ENCODE results near the gene OTUB2.

Gene OTUB2

DNA sequence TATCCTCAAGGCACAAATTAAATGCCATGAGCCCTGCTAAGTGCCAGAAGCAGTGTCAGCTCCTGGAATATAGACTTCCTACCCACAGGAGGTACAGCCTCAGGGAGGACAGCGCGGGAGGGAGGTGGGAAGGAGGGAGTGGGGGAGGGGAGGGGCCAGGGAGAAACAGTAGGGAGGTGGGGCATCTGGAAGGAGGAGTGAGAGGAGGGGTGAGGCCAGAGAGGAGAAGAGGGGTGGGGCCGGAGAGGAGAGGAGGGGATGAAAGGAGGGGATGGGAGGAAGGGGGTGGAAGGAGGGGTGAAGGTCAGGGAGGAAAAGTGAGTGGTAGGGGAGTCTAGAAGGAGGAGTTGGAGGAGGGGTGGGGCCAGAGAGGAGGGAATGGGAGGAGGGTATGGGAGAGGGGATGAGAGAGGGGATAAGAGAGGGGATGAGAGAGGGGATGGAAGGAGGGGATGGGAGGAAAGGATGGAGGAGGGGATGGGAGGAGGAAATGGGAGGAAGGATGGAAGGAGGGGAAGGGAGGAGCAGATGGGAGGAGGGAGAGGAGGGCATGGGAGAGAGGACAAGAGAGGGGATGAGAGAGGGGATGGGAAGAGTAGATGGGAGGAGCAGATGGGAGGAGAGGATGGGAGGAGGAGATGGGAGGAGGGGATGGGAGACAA lies 38.2 kb upstream of the OTUB2 start:
- Histone ChIP-seq H3K27me3 (replicated peaks; ENCODE audit: insufficient read depth, low read length) (no peaks in the 10 kb centered on the region), H3K9ac (ENCODE audit: low read length) (no peak overlapping the region), H3K27ac (ENCODE audit: low read length) (no peak overlapping the region), H3K79me2 (ENCODE audit: low read length) (no peaks in the 10 kb centered on the region), H3K9me3 (replicated peaks; ENCODE audit: insufficient read depth, low read length) (no peaks in the 10 kb centered on the region), H3F3A (ENCODE audit: insufficient read depth, low read length) (no peaks in the 10 kb centered on the region), H3K4me2 (ENCODE audit: low read depth, low read length) (no peak overlapping the region), H3K4me1 (ENCODE audit: low read length) (no peaks in the 10 kb centered on the region), H4K20me1 (ENCODE audit: insufficient read depth, low read length) (no peaks in the 10 kb centered on the region), H3K36me3 (replicated peaks; ENCODE audit: insufficient read depth, low read length) (no peaks in the 10 kb centered on the region), H3K4me3 (ENCODE audit: low read length) (no peak overlapping the region), H2AFZ (ENCODE audit: low read length) (no peak overlapping the region), H3K9me2 (replicated peaks; ENCODE audit: insufficient read depth, low read length) (no peaks in the 10 kb centered on the region)
- TF ChIP-seq EZH2 (optimal IDR thresholded peaks at IDR 0.05; ENCODE audit: low read depth, low read length) (no peak), EZH2phosphoT487 (IDR thresholded peaks at IDR 0.05; ENCODE audit: low read length) (no peak)
- TF ChIP-seq, protein P1, sequence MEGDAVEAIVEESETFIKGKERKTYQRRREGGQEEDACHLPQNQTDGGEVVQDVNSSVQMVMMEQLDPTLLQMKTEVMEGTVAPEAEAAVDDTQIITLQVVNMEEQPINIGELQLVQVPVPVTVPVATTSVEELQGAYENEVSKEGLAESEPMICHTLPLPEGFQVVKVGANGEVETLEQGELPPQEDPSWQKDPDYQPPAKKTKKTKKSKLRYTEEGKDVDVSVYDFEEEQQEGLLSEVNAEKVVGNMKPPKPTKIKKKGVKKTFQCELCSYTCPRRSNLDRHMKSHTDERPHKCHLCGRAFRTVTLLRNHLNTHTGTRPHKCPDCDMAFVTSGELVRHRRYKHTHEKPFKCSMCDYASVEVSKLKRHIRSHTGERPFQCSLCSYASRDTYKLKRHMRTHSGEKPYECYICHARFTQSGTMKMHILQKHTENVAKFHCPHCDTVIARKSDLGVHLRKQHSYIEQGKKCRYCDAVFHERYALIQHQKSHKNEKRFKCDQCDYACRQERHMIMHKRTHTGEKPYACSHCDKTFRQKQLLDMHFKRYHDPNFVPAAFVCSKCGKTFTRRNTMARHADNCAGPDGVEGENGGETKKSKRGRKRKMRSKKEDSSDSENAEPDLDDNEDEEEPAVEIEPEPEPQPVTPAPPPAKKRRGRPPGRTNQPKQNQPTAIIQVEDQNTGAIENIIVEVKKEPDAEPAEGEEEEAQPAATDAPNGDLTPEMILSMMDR (IDR thresholded peaks at IDR 0.05; ENCODE audit: low read length): no peak
- DNase-seq: no peak

DNA sequence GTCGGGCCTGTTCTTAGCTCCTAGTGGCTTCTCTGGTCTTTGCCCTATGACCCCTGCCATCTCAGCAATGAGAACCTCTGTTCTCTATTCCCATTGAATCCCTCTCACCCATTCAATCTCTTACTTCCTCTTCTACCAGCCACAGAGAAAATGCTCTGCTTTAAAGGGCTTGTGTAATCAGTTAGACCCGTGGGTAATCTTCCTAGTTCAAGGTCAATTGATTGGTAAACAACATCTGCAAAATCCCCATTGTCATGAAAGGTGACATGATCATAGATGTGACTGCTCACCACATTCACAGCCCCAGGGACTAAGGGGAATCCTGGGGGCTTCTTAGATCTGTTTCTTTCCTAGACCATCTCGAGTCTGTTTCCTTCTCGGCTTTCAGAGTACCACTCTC lies 36.2 kb upstream of the OTUB2 start:
- H3K9ac ChIP-seq (ENCODE audit: low read length): no peak overlapping the region

DNA sequence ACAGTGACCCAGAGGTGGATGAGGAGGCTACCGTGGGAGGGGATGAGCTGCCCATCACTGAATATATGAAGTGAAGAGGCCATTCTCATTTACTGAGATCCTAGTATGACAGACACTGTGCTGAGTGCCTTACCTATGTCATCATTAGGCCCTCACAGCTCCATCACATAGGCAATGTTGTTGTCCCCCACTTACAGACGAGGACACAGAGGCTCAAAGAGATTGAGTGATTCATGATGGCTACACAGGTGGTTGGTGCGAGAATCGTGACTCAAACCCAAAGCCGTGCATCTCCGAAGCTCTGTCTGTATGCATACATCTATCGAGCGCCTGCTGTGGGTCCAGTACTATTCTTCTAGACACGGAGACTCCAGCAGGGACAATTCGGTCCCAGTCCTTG lies 34.9 kb upstream of the OTUB2 start:
- peaks cover 5% of the 10 kb centered on the region; the same call in 1 of the 2 replicates for H3K4me1 ChIP-seq (ENCODE audit: low read length)
- no peak for TF ChIP-seq EZH2phosphoT487 (IDR thresholded peaks at IDR 0.05; ENCODE audit: low read length)
- TF ChIP-seq, protein P1 (IDR thresholded peaks at IDR 0.05; ENCODE audit: low read length): no peak
- H3K4me3 ChIP-seq (ENCODE audit: low read length): no peak overlapping the region
- no peaks in the 10 kb centered on the region for H3F3A ChIP-seq (ENCODE audit: insufficient read depth, low read length)
- no peaks in the 10 kb centered on the region for H3K9me2 ChIP-seq (replicated peaks; ENCODE audit: insufficient read depth, low read length)
- no peak overlapping the region for H3K9ac ChIP-seq (ENCODE audit: low read length)
- H4K20me1 ChIP-seq (ENCODE audit: insufficient read depth, low read length): no peaks in the 10 kb centered on the region
- H3K9me3 ChIP-seq (replicated peaks; ENCODE audit: insufficient read depth, low read length): no peaks in the 10 kb centered on the region
- no peaks in the 10 kb centered on the region for H3K36me3 ChIP-seq (replicated peaks; ENCODE audit: insufficient read depth, low read length)
- no peak overlapping the region for H3K4me2 ChIP-seq (ENCODE audit: low read depth, low read length)
- no peak overlapping the region for H3K27ac ChIP-seq (ENCODE audit: low read length)
- H2AFZ ChIP-seq (ENCODE audit: low read length): no peak overlapping the region
- no peaks in the 10 kb centered on the region for H3K79me2 ChIP-seq (ENCODE audit: low read length)
- DNase-seq: no peak
- no peaks in the 10 kb centered on the region for H3K27me3 ChIP-seq (replicated peaks; ENCODE audit: insufficient read depth, low read length)

More for the DNA sequence above, 36.2 kb upstream of the OTUB2 start:
- H3K9me3 ChIP-seq (replicated peaks; ENCODE audit: insufficient read depth, low read length): no peaks in the 10 kb centered on the region
- H3F3A ChIP-seq (ENCODE audit: insufficient read depth, low read length): no peaks in the 10 kb centered on the region
- H3K36me3 ChIP-seq (replicated peaks; ENCODE audit: insufficient read depth, low read length): no peaks in the 10 kb centered on the region
- TF ChIP-seq EZH2 (optimal IDR thresholded peaks at IDR 0.05; ENCODE audit: low read depth, low read length): no peak
- TF ChIP-seq EZH2phosphoT487 (IDR thresholded peaks at IDR 0.05; ENCODE audit: low read length): no peak
- TF ChIP-seq, protein P1 (IDR thresholded peaks at IDR 0.05; ENCODE audit: low read length): no peak
- H3K27me3 ChIP-seq (replicated peaks; ENCODE audit: insufficient read depth, low read length): no peaks in the 10 kb centered on the region
- DNase-seq: no peak
- H3K4me2 ChIP-seq (ENCODE audit: low read depth, low read length): no peak overlapping the region
- no peaks in the 10 kb centered on the region for H4K20me1 ChIP-seq (ENCODE audit: insufficient read depth, low read length)
- no peak overlapping the region for H2AFZ ChIP-seq (ENCODE audit: low read length)
- peaks cover 5% of the 10 kb centered on the region; the same call in 1 of the 2 replicates for H3K4me1 ChIP-seq (ENCODE audit: low read length)
- H3K79me2 ChIP-seq (ENCODE audit: low read length): no peaks in the 10 kb centered on the region
- no peak overlapping the region for H3K27ac ChIP-seq (ENCODE audit: low read length)
- H3K9me2 ChIP-seq (replicated peaks; ENCODE audit: insufficient read depth, low read length): no peaks in the 10 kb centered on the region
- H3K4me3 ChIP-seq (ENCODE audit: low read length): no peak overlapping the region

Measured in MM.1S (cell line).